Breast epithelium (tissue), 4 donors: ENCODE measurements around the gene FRY. TPM values are rescaled to one million over a fixed set of nuclear protein-coding genes. Genes with fewer than 3 reads are reported as not detected.

Experiments
- DNase-seq, 2 donors: peaks; one replicate each; pipeline ENCODE4 v3.0.0-alpha.2; 2019; ENCODE audit warnings: low spot score in 2 of 2
- H3K27ac ChIP-seq, 2 donors: fragments of 200-600 bp; sonication (generic) in 1 of 2; one replicate each; pipeline ENCODE4 v1.5.1; 2016 to 2019; ENCODE audit warnings: mild to moderate bottlenecking in 1 of 2
- H3K27me3 ChIP-seq, 2 donors: fragments of 200-600 bp; sonication (generic) in 1 of 2; one replicate each; pipeline versions ENCODE4 v1.5.1 to v1.6.0; 2017 to 2019; ENCODE audit warnings: control low read depth in 1 of 2, mild to moderate bottlenecking in 1 of 2
- H3K36me3 ChIP-seq: fragments of 200-600 bp; one replicate; pipeline ENCODE4 v1.5.1; 2019
- H3K4me1 ChIP-seq, 2 donors: fragments of 200-600 bp; sonication (generic); one replicate each; pipeline ENCODE4 v1.5.1; 2016 to 2019; ENCODE audit warnings: control low read depth in 1 of 2
- H3K4me3 ChIP-seq, 3 donors: fragments of 200-600 bp; sonication (generic); 1 replicate in 2 of 3; 2 replicates in 1 of 3; pipeline ENCODE4 v1.5.1; 2016 to 2019; ENCODE audit warnings: mild to moderate bottlenecking in 3 of 3, moderate library complexity in 2 of 3
- H3K9me3 ChIP-seq, 2 donors: fragments of 200-600 bp; sonication (generic) in 1 of 2; one replicate each; pipeline ENCODE4 v1.5.1; 2016 to 2019; ENCODE audit warnings: control low read depth in 1 of 2
- CTCF ChIP-seq, 3 donors: fragments of 450-650 bp; IDR thresholded peaks; one replicate each; pipeline ENCODE4 v1.5.1; 2016 to 2017; ENCODE audit warnings: antibody characterized with exemption in 3 of 3, mild to moderate bottlenecking in 3 of 3, moderate library complexity in 3 of 3
- POLR2A ChIP-seq: fragments of 450-650 bp; IDR thresholded peaks from one replicate; pipeline ENCODE4 v1.6.1; 2016; ENCODE audit warnings: antibody characterized with exemption, mild to moderate bottlenecking, moderate library complexity
- POLR2AphosphoS5 ChIP-seq, 3 donors: sonication (generic); formaldehyde crosslinking; IDR thresholded peaks; one replicate each; pipeline ENCODE4 v1.6.1; 2017; ENCODE audit warnings: antibody characterized with exemption in 3 of 3
- intact Hi-C: fragments of 100-400 bp; cut with DNase I; formaldehyde crosslinking; loops from one replicate; pipeline ENCODE4 v1.15.1; 2023; ENCODE audit warnings: low total_unique reads
- total RNA-seq, 3 donors: library from RNA; depleted of rRNA; stranded (reverse); fragments of >200 nt; gene quantifications; one replicate each; pipeline ENCODE4 v1.1.0, GENCODE V29; 2016

Gene FRY
- total RNA-seq, 3 donors from 2014 or later, result 41.0 to 52.8 (median 46.4) TPM

GRCh38 chr13:32298695-32299094, 267.1 kb downstream of the FRY start:
- H3K36me3 ChIP-seq, result no peaks in the 10 kb centered on the region
- intact Hi-C loops, result no loop called here
- H3K27me3 ChIP-seq, result no peaks in the 10 kb centered on the region
- TF ChIP-seq POLR2A (no peak), CTCF (IDR thresholded peaks at IDR 0.05) (no peak)
- no peak for DNase-seq
- H3K4me1 ChIP-seq, result no peaks in the 10 kb centered on the region
- no peaks in the 10 kb centered on the region for H3K9me3 ChIP-seq
- H3K4me3 ChIP-seq, result no peak overlapping the region
- H3K27ac ChIP-seq, result no peak overlapping the region

- DNase-seq, result no peak
- Histone ChIP-seq H3K4me1 (no peaks in the 10 kb centered on the region), H3K9me3 (no peaks in the 10 kb centered on the region), H3K4me3 (no peak overlapping the region), H3K27ac (no peak overlapping the region), H3K27me3 (no peaks in the 10 kb centered on the region), H3K36me3 (no peaks in the 10 kb centered on the region)
- no peak for TF ChIP-seq POLR2A
- TF ChIP-seq CTCF (IDR thresholded peaks at IDR 0.05), result no peak
- TF ChIP-seq POLR2AphosphoS5 (IDR thresholded peaks at IDR 0.05), result no peak
- intact Hi-C loops, result no loop called here
These were observed 268.3 kb downstream of the FRY start for GRCh38 chr13:32299893-32300292.

- Histone ChIP-seq H3K4me3 (no peak overlapping the region), H3K9me3 (no peaks in the 10 kb centered on the region), H3K27ac (no peak overlapping the region), H3K4me1 (no peaks in the 10 kb centered on the region), H3K27me3 (no peaks in the 10 kb centered on the region), H3K36me3 (no peaks in the 10 kb centered on the region)
- intact Hi-C loops, result no loop called here
- no peak for DNase-seq
- TF ChIP-seq POLR2A, result no peak
- TF ChIP-seq CTCF (IDR thresholded peaks at IDR 0.05), result no peak
- no peak for TF ChIP-seq POLR2AphosphoS5 (IDR thresholded peaks at IDR 0.05)
These were observed 268.8 kb downstream of the FRY start for GRCh38 chr13:32300406-32300805.

GRCh38 chr13:32300920-32301319, 269.3 kb downstream of the FRY start:
- H3K36me3 ChIP-seq, result no peaks in the 10 kb centered on the region
- TF ChIP-seq CTCF (IDR thresholded peaks at IDR 0.05), result no peak
- H3K4me1 ChIP-seq, result no peaks in the 10 kb centered on the region
- intact Hi-C loops, result no loop called here
- no peaks in the 10 kb centered on the region for H3K27me3 ChIP-seq
- H3K4me3 ChIP-seq, result no peak overlapping the region
- DNase-seq, result no peak
- H3K9me3 ChIP-seq, result no peaks in the 10 kb centered on the region
- no peak overlapping the region for H3K27ac ChIP-seq

- intact Hi-C loops, result no loop called here
- TF ChIP-seq POLR2AphosphoS5 (IDR thresholded peaks at IDR 0.05), result no peak
- no peak for TF ChIP-seq POLR2A
- TF ChIP-seq CTCF (IDR thresholded peaks at IDR 0.05), result no peak
- no peak overlapping the region for H3K4me3 ChIP-seq
- no peak for DNase-seq
- H3K36me3 ChIP-seq, result no peaks in the 10 kb centered on the region
- H3K4me1 ChIP-seq, result no peaks in the 10 kb centered on the region
- H3K27ac ChIP-seq, result no peak overlapping the region
- H3K27me3 ChIP-seq, result no peaks in the 10 kb centered on the region
- H3K9me3 ChIP-seq, result no peaks in the 10 kb centered on the region
These were observed 270.9 kb downstream of the FRY start for GRCh38 chr13:32302461-32302860.
